K562 (cell line): ENCODE results near the gene FCRLA. TPM values are rescaled to one million over a fixed set of nuclear protein-coding genes. Genes with fewer than 3 reads are reported as not detected.

ENCODE experiments used
- BDP1 ChIP-seq: IDR thresholded peaks from 3 replicates; pipeline ENCODE4 v1.6.1; 2011; ENCODE audit not compliant: insufficient read length, insufficient read depth
- CAMTA2 ChIP-seq: fragments of 250-450 bp; sonication (Bioruptor Pico); conservative IDR thresholded peaks from 2 replicates; pipeline ENCODE4 v1.5.1; 2022
- CBFA2T2 ChIP-seq: fragments of 450-650 bp; conservative IDR thresholded peaks from 2 replicates; pipeline ENCODE4 v1.6.1; 2017; ENCODE audit warnings: mild to moderate bottlenecking
- CHD4 ChIP-seq: fragments of 200-600 bp; sonication (generic); IDR thresholded peaks from 3 replicates; pipeline ENCODE4 v1.6.1; 2012; ENCODE audit warnings: low read depth, mild to moderate bottlenecking, mixed read lengths, low read length, inconsistent platforms; ENCODE audit not compliant: insufficient read depth, insufficient replicate concordance, poor library complexity, severe bottlenecking
- E2F6 ChIP-seq, 2 experiments: IDR thresholded peaks; 2 replicates each; pipeline ENCODE4 v1.6.1; 2011; ENCODE audit warnings: borderline replicate concordance in 1 of 2, control low read depth in 1 of 2, low read depth in 1 of 2, low read length in 1 of 2, mild to moderate bottlenecking in 1 of 2, mixed read lengths in 1 of 2, moderate library complexity in 1 of 2; ENCODE audit not compliant: insufficient read depth in 1 of 2, insufficient read length in 1 of 2, poor library complexity in 1 of 2, severe bottlenecking in 1 of 2; ENCODE audit errors: extremely low read depth in 1 of 2
- ETV5 ChIP-seq: sonication (generic); formaldehyde crosslinking; IDR thresholded peaks from 2 replicates; pipeline ENCODE4 v1.4.0; 2020; ENCODE audit warnings: low read depth, mild to moderate bottlenecking, missing genetic modification reagents
- MGA ChIP-seq: fragments of 450-650 bp; IDR thresholded peaks from 2 replicates; pipeline ENCODE4 v1.6.1; 2016; ENCODE audit warnings: mild to moderate bottlenecking, moderate library complexity
- RB1 ChIP-seq: fragments of 450-650 bp; IDR thresholded peaks from 2 replicates; pipeline ENCODE4 v1.6.1; 2017; ENCODE audit warnings: low read depth, mild to moderate bottlenecking
- SMARCA5 ChIP-seq: fragments of 450-650 bp; IDR thresholded peaks from 2 replicates; pipeline ENCODE4 v1.6.1; 2016
- TCF7L2 ChIP-seq: fragments of 150-350 bp; IDR thresholded peaks from 2 replicates; pipeline ENCODE4 v1.6.1; 2016; ENCODE audit warnings: low read depth, mild to moderate bottlenecking, low read length, moderate library complexity
- ZBTB17 ChIP-seq: fragments of 450-650 bp; formaldehyde crosslinking; IDR thresholded peaks from 2 replicates; pipeline ENCODE4 v1.4.0; 2020; ENCODE audit warnings: mild to moderate bottlenecking
- ZFX ChIP-seq: sonication (generic); formaldehyde crosslinking; IDR thresholded peaks from 2 replicates; pipeline ENCODE4 v1.8.0; 2022; ENCODE audit warnings: mild to moderate bottlenecking, missing genetic modification reagents, moderate library complexity
- ZNF143 ChIP-seq: sonication (generic); formaldehyde crosslinking; IDR thresholded peaks from 2 replicates; pipeline ENCODE4 v1.9.0; 2022; ENCODE audit warnings: mild to moderate bottlenecking, missing genetic modification reagents
- ZNF184 ChIP-seq: sonication (generic); formaldehyde crosslinking; IDR thresholded peaks from 2 replicates; pipeline ENCODE4 v1.5.0; 2020; ENCODE audit warnings: missing genetic modification reagents
- ZNF282 ChIP-seq: sonication (generic); formaldehyde crosslinking; IDR thresholded peaks from 2 replicates; pipeline ENCODE4 v1.8.1; 2023; ENCODE audit warnings: missing genetic modification reagents
- ZNF764 ChIP-seq: fragments of 250-450 bp; sonication (Bioruptor Pico); IDR thresholded peaks from 2 replicates; pipeline ENCODE4 v1.4.0; 2020; ENCODE audit warnings: low read depth, mild to moderate bottlenecking, moderate library complexity
- polyA plus RNA-seq, 8 experiments: library from polyadenylated mRNA; depleted of rRNA in 4 of 8; stranded (reverse) in 5 of 8; unstranded in 3 of 8; fragments of >200 nt; fragmentation: Nextera tagmentation in 2 of 8; fragmentation: Illumina TruSeq in 1 of 8; extraction: Ambion mirVana in 2 of 8; extraction: Trizol in 1 of 8; gene quantifications; 2 replicates each; pipeline versions ENCODE4 v1.2.1 to v1.2.3, GENCODE V29; 2011 to 2014; ENCODE audit warnings: inconsistent platforms in 1 of 8, missing spikeins in 1 of 8
- total RNA-seq, 7 experiments: library from RNA; depleted of rRNA in 6 of 7; stranded (reverse); fragments of >200 nt in 6 of 7; fragmentation: Illumina TruSeq in 2 of 7; extraction: Trizol in 2 of 7; gene quantifications; 2 replicates each; pipeline versions ENCODE4 v1.2.1 to v1.2.3, GENCODE V29; 2011 to 2021; ENCODE audit warnings: low replicate concordance in 1 of 7

FCRLA gene
- total and polyA plus RNA-seq, 9 of the 15 experiments (the other 6 are each of a cell fraction or from before 2014, with no cell fraction given): 0.09 to 0.84 (median 0.44) TPM

- TF ChIP-seq ZNF184 (CRISPR knock-in tag) (no peak), CHD4 (no peak), ETV5 (no peak), RB1 (0 out of 2 replicates have a peak, but pooled peaks have one; percentile 6), ZNF143 (CRISPR knock-in tag) (no peak), BDP1 (no peak), ZFX (peak; percentile 92), ZNF764 (CRISPR knock-in tag) (no peak), MGA (peak; percentile 45; the same call in 1 of the 2 replicates), TCF7L2 (no peak), CBFA2T2 (no peak), ZBTB17 (CRISPR knock-in tag) (0 out of 2 replicates have a peak, but pooled peaks have one; percentile 33), CAMTA2 (no peak), E2F6 (IDR thresholded peaks at IDR 0.05; ENCODE audit: borderline replicate concordance in 1 of 2, extremely low read depth in 1 of 2, insufficient read depth in 1 of 2, insufficient read length in 1 of 2, low read depth in 1 of 2, low read length in 1 of 2, poor library complexity in 1 of 2, severe bottlenecking in 1 of 2) (no peak), ZNF282 (no peak), SMARCA5 (no peak)
Observed at GRCh38 chr1:161727256-161727924, 20.4 kb downstream of the FCRLA start (continued).
